ENCODE results near the gene ATP8B1. TPM values are rescaled to one million over a fixed set of nuclear protein-coding genes. Genes with fewer than 3 reads are reported as not detected.

Gene ATP8B1
- polyA plus RNA-seq, 3 donors, result 0.02 to 0.11 (median 0.03) TPM

GRCh38 chr18:57715073-57715472, 88.0 kb downstream of the ATP8B1 start:
- H4K20me1 ChIP-seq (ENCODE audit: insufficient read depth, low read length), result no peaks in the 10 kb centered on the region
- Mint-ChIP-seq H3K4me3 (no peak overlapping the region), H3K27ac (no peak overlapping the region), H3K36me3 (no peaks in the 10 kb centered on the region), H3K9me3 (peaks cover 27 to 49% (median 35%) of the 10 kb centered on the region in 7 donors), H3K4me1 (no peaks in the 10 kb centered on the region), H3K27me3 (ENCODE audit: low read depth in 3 of 3) (peaks cover 0 to 2% (median 1%) of the 10 kb centered on the region in 3 donors)
- no peaks in the 10 kb centered on the region for H3K27me3 ChIP-seq (ENCODE audit: control insufficient read depth in 2 of 2, insufficient read depth in 2 of 2, low read length in 2 of 2)
- no peak overlapping the region for H3K4me3 ChIP-seq (replicated peaks in 1 of 3; ENCODE audit: low read depth in 2 of 3, low read length in 3 of 3)
- no peaks in the 10 kb centered on the region for H3K36me3 ChIP-seq (replicated peaks in 1 of 2; ENCODE audit: control insufficient read depth in 1 of 2, insufficient read depth in 2 of 2, low read length in 2 of 2)
- intact Hi-C loops (cut with micrococcal nuclease), result no loop called here
- no peak overlapping the region for H3K9ac ChIP-seq (ENCODE audit: insufficient read depth, low read length, poor library complexity, severe bottlenecking)
- TF ChIP-seq CTCF (IDR thresholded peaks at IDR 0.05), result no peak
- no peaks in the 10 kb centered on the region for H3K79me2 ChIP-seq (ENCODE audit: insufficient read depth, low read length)
- H3K4me2 ChIP-seq (replicated peaks; ENCODE audit: extremely low read depth, low read length, poor library complexity, severe bottlenecking), result no peak overlapping the region
- no peak overlapping the region for H2AFZ ChIP-seq (ENCODE audit: insufficient read depth, low read depth, low read length, poor library complexity, severe bottlenecking)
- H3K4me1 ChIP-seq (ENCODE audit: control insufficient read depth in 1 of 2, insufficient read depth in 2 of 2, low read length in 2 of 2), result no peaks in the 10 kb centered on the region
- no peak for DNase-seq
- H3K27ac ChIP-seq (ENCODE audit: low read depth in 1 of 2, low read length in 2 of 2), result no peak overlapping the region
- H3K9me3 ChIP-seq (replicated peaks in 1 of 2; ENCODE audit: control insufficient read depth in 1 of 2, insufficient read depth in 1 of 2, low read length in 2 of 2), result peaks cover 0 to 10% of the 10 kb centered on the region in 2 donors
- WGBS (ENCODE audit: insufficient coverage), result 100% methylated on average over 1 of the region's 2 CpGs

- Mint-ChIP-seq H3K9me3 (peaks cover 2 to 14% (median 12%) of the 10 kb centered on the region in 7 donors), H3K36me3 (no peaks in the 10 kb centered on the region), H3K27me3 (ENCODE audit: low read depth in 3 of 3) (peaks cover 0 to 4% (median 1%) of the 10 kb centered on the region in 3 donors), H3K4me1 (peaks cover 6% of the 10 kb centered on the region), H3K4me3 (no peak overlapping the region), H3K27ac (no peak overlapping the region)
- DNase-seq, result no peak
- no peak overlapping the region for H3K9ac ChIP-seq (ENCODE audit: insufficient read depth, low read length, poor library complexity, severe bottlenecking)
- H3K79me2 ChIP-seq (ENCODE audit: insufficient read depth, low read length), result no peaks in the 10 kb centered on the region
- no peak overlapping the region for H3K4me3 ChIP-seq (replicated peaks in 1 of 3; ENCODE audit: low read depth in 2 of 3, low read length in 3 of 3)
- no peaks in the 10 kb centered on the region for H3K4me1 ChIP-seq (ENCODE audit: control insufficient read depth in 1 of 2, insufficient read depth in 2 of 2, low read length in 2 of 2)
- H3K4me2 ChIP-seq (replicated peaks; ENCODE audit: extremely low read depth, low read length, poor library complexity, severe bottlenecking), result no peak overlapping the region
- no peak overlapping the region for H3K27ac ChIP-seq (ENCODE audit: low read depth in 1 of 2, low read length in 2 of 2)
- TF ChIP-seq CTCF (IDR thresholded peaks at IDR 0.05), result no peak
- no peaks in the 10 kb centered on the region for H3K36me3 ChIP-seq (replicated peaks in 1 of 2; ENCODE audit: control insufficient read depth in 1 of 2, insufficient read depth in 2 of 2, low read length in 2 of 2)
- WGBS (ENCODE audit: insufficient coverage), result no CpG with 5 or more reads among the region's 4 CpGs
- intact Hi-C loops (cut with micrococcal nuclease), result no loop called here
- no peaks in the 10 kb centered on the region for H3K27me3 ChIP-seq (ENCODE audit: control insufficient read depth in 2 of 2, insufficient read depth in 2 of 2, low read length in 2 of 2)
- peaks cover 1% of the 10 kb centered on the region for H4K20me1 ChIP-seq (ENCODE audit: insufficient read depth, low read length)
- H2AFZ ChIP-seq (ENCODE audit: insufficient read depth, low read depth, low read length, poor library complexity, severe bottlenecking), result no peak overlapping the region
- peaks cover 0 to 5% of the 10 kb centered on the region in 2 donors for H3K9me3 ChIP-seq (replicated peaks in 1 of 2; ENCODE audit: control insufficient read depth in 1 of 2, insufficient read depth in 1 of 2, low read length in 2 of 2)
These were observed 92.9 kb downstream of the ATP8B1 start for GRCh38 chr18:57710226-57710625.

All from CD14-positive monocyte (primary cell).